CD4-positive, alpha-beta T cell treated with Interleukin-15 for 4 hours (primary cell): ENCODE measurements around the gene CEP72.
"Not testable (repeated sequence)": the region's sequence is repeated elsewhere in the genome, so short reads cannot be mapped to it uniquely, and the experiment has no call there.

Experiments
- DNase-seq: peaks from one replicate; pipeline ENCODE4 v3.0.0-alpha.2; 2020; ENCODE audit warnings: low spot score

The CEP72 gene

GRCh38 chr5:598564-598890 is 13.6 kb upstream of the CEP72 start:
- no peak for DNase-seq

- no peak for DNase-seq
These were observed 11.1 kb upstream of the CEP72 start for GRCh38 chr5:600886-601541.

- DNase-seq: no peak
These were observed 10.2 kb upstream of the CEP72 start for GRCh38 chr5:601771-602465.

- no peak for DNase-seq
These were observed 9.6 kb upstream of the CEP72 start for GRCh38 chr5:602466-603035.

- no peak for DNase-seq
These were observed 8.8 kb upstream of the CEP72 start for GRCh38 chr5:603081-603998.

- no peak for DNase-seq
These were observed 7.7 kb upstream of the CEP72 start for GRCh38 chr5:604391-604831.

GRCh38 chr5:605090-605489 is 7.0 kb upstream of the CEP72 start:
- DNase-seq: not testable (repeated sequence)

GRCh38 chr5:606061-606460 is 6.1 kb upstream of the CEP72 start:
- DNase-seq: no peak

- no peak for DNase-seq
These were observed 5.4 kb upstream of the CEP72 start for GRCh38 chr5:606526-607399.

GRCh38 chr5:607541-608428 is 4.4 kb upstream of the CEP72 start:
- no peak for DNase-seq

- no peak for DNase-seq
These were observed 3.4 kb upstream of the CEP72 start for GRCh38 chr5:608429-609370.

GRCh38 chr5:609506-609905 is 2.6 kb upstream of the CEP72 start:
- no peak for DNase-seq

- no peak for DNase-seq
These were observed 2.0 kb upstream of the CEP72 start for GRCh38 chr5:610011-610743.

GRCh38 chr5:610744-611730 is 1.1 kb upstream of the CEP72 start:
- DNase-seq: no peak

GRCh38 chr5:612498-613424 is 621 bp downstream of the CEP72 start:
- DNase-seq: peak; percentile 4

GRCh38 chr5:616484-617039 is 4.4 kb downstream of the CEP72 start:
- DNase-seq: no peak
